NCI-H146 (cell line): ENCODE measurements around the gene TSPYL2.

ENCODE experiments used
- DNase-seq: peaks from one replicate; lab custom pipeline; 2025; lab: John Stamatoyannopoulos, UW

TSPYL2 gene

DNA sequence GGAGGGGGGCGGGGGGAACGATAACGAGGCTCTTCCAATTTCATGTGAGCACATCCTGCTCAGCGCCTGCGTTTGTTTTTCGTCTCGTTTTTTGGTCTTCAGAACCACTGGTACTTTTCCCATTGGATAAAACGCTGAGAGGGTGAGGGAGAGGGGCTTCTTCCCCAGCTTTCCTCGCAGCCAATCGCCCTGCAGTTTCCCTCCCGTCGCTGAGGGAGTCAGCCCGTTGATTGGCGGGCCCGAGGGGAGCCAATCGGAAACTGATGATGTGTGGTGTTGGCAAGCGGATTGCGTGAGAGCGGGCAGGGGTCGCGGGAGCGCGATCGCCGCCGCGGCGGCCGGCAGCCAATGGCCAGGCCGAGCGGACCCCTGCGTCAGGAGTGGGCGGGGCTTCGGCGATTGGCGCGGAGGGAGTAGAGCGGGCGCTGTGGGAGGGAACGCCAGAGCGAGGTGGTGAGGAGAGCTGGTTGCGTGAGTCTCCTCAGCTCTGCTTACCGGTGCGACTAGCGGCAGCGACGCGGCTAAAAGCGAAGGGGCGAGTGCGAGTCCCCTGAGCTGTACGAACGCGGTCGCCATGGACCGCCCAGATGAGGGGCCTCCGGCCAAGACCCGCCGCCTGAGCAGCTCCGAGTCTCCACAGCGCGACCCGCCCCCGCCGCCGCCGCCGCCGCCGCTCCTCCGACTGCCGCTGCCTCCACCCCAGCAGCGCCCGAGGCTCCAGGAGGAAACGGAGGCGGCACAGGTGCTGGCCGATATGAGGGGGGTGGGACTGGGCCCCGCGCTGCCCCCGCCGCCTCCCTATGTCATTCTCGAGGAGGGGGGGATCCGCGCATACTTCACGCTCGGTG lies at the start of gene TSPYL2:
TSPYL2 (plus strand) TSS at position 443 of the 848 bp plus-strand sequence; CDS start at position 575, 132 bp downstream.
- peak; percentile 94 for DNase-seq

DNA sequence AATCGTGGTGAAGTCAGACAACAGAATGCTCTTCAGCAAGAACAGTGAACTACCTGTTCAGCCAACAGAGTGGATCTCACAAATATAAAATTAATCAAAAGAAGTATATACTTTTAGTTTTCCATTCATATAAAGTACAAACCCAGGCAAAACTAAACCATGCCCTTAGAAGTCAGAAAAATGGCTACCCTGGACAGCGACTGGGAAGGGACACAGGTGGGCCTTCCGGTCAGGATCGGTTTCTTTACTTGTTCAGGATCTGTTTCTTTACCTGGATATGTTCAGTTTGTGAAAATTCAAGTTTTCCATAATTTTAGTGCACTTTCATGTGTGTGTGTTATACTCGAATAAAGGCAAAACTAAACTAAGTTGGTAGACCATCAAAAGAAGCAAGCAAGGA lies 46.0 kb upstream of the TSPYL2 start:
- no peak for DNase-seq

DNA sequence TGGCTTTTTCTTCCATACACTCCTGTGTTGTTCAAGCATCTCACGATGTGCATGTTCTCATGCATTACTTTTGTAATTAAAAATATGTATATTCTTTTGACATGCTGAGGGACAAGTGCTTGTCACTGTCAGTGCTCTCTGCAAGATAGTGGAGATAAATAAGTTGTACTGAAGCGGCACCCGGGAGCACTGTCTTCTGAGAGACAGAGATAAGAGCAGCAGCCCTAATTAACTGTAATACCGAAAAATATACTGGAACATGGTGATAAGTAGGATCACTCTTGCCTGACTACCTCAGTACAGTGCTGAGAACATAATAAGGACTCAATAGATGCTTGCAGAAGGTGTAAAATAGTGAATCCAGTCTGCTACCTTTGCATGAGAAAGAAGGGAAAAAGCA lies 42.9 kb upstream of the TSPYL2 start:
- no peak for DNase-seq

DNA sequence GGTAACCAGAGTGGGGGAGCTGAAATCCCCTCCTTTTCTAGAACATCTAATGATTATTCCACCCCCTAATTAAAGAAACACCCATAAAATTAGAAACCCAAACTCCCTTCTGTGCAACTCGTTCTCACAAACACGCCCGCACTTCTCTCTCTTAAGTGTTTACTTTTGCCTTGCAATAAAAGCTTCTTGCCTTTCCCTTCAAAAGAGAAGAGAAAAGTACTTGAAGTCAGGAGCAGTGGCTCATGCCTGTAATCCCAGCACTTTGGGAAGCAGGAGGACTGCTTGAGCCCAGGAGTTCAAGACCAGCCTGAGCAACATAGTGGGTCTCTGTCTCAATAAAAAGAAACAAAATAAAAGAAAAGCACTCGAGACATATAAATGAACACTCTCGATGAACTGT lies 37.2 kb upstream of the TSPYL2 start:
- DNase-seq = no peak

DNA sequence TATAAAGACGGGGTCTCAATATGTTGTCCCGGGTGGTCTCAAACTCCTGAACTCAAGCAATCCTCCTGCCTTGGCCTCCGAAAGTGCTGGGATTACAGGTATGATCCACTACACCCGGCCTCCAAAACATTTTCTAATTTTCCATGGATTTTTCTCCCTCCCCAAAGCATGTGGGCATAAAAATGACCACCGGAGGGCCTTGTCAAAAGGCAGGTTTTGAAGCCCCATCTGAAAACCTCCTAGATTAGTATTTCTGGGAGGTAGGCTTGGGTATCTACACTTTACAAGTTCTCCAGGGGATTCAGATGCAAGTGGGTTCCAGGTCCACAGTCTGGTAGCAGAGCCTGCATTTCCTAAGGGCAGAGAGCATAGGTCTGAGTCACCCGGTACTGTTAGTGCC lies 34.9 kb upstream of the TSPYL2 start:
- no peak for DNase-seq

DNA sequence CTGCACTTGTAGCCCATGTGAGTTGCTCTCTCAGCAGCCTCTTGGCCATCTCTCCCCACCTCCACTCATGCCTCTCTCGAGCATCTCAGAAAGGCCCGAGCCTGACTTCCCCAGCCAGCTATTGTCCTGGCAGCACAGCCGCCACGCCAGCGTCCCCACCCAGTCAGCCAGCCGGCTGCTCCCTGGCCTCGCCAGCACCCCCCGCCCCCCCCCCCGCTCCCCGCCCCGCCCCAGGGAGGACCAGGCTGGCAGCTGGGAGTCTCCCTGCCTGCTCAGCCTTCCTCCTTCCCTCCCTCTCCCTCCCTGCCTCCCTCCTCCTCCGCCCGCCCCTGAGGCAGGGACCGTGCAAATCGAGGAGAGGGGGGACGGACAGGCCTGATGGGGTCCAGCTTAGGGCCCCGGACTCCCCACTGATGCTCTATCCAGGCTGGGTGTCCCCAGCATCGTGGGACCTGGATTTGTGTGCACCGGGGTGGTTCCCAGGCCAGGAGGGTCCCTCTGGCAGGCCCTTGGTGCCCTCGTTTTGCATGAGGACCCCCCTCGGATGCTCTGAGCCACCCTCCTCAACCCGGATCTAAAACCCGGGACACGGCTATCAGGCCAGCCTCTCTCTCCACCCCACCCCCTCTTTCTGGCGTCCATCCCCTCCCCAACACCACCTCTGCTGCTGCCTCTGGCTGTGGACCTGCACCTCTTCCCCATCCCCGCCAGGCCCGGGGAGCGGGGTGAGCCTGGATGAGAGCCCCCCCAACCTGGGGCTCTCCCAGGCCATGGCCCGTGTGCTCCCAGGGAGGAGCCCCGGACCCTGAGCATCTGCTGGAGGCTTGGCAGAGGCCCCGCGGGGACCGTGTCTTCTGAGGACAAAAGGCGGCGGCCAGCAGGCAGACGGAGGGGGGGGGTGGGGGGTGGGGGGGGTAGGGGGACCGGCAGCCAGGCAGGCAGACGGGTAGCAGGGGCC lies 33.7 kb upstream of the TSPYL2 start, which contains the start of gene GPR173:
GPR173 (plus strand) TSS at position 621 of the 958 bp plus-strand sequence. CDS start 27,833 bp downstream, outside the sequence.
- DNase-seq = peak; percentile 77

DNA sequence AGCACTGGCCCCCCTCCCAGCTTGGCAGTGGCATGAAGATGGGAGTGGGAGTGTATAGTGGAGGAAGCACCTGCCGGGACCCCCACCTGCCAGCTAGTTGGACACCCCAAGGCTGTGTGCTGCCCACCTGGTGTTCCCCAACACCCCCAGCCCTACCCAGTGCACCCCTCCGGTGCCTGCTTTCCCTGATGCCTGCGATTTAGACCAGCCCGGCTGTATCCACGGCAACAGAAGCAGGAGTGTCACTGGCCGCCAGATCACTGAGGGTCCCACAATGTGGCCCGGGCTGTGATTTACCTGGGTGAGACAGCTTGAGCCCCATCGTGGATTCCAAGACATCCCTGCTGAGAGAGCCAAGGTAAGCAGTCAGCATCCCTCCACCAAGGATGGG lies 33.0 kb upstream of the TSPYL2 start:
- DNase-seq = peak; percentile 32

DNA sequence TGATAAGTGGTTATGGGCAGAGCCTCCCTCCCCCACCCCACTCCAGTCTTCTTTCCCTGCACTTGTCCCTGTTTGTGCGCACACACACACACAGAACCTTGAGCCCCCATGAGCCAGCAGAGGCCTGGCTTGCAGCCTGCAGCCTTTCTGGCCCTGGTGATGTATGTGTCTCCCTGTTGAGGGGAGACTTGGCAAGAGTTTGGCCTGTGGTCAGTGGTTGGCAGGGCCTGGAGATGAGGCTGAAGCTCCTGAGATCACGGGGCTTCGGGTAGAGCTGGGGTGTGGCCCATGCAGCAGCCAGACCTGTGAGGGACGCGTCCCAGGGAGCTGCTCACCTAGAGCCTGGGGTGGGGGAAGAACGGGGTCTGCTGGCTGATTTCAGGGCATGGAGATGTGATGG lies 31.3 kb upstream of the TSPYL2 start:
- no peak for DNase-seq

DNA sequence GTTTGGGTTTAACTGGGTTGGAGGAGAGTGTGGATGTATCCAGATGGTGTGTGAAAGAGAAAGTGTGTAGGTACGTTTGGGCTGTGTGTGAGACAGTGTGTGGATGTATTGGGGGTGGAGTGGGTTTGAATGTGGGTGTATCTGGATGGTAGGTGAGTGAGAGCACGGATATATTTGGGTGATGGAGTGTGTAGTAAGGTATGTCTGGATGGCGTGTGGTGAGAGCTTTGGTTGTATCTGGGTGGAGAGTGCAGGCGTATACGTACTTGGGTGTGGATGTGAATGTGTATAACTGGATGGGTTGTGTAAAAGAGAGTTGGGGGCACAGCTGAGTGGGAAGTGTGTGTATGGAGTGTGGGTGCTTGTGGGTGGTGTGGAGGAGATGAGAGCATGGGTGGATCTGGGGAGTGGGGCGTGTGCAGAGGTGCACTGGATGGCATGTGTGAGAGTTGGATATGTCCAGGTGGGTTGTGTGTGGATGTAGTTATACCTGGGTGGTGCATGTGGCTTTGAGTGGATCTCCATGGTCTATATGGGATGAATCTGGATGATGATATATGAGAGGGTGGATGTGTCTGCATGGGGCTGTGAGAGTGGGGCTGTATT lies 26.8 kb upstream of the TSPYL2 start:
- no peak for DNase-seq

DNA sequence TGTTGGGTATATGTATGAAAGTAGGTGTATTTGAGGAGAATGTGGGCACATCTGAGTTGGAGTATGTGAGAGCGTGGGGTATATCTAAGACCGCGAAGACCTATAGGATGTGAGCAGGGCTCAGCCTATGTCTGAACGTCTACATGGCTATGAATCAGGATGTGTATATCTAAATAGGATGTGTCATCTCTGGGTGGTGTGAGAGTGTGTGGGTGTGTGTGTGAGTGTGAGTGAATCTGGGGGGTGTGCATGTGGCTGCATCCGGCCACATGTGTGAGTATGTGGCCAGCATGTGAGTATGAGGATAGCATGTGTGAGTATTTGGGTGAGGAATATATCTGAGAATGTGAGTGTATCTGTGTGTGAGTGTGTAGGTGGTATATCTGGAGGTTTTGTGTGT lies 25.9 kb upstream of the TSPYL2 start:
- DNase-seq = no peak

DNA sequence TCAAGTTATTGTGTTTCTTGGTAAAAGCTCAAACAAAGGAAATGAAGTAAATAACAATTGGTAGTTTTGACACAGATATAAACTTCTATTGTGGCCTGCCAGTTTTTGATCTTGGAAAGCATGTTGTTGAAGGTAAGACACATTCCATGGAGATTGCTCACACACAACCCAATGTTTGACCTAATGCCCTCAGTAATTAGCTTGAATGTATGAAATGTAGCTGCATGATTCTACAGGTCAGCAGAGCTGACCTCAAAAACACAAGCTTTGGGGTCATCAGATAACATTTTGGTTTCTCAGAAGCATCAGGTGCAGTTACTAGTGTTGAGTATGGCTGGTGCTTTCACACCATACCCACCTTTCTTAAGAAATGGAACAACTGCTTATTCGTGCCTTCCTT lies 17.1 kb upstream of the TSPYL2 start:
- no peak for DNase-seq

DNA sequence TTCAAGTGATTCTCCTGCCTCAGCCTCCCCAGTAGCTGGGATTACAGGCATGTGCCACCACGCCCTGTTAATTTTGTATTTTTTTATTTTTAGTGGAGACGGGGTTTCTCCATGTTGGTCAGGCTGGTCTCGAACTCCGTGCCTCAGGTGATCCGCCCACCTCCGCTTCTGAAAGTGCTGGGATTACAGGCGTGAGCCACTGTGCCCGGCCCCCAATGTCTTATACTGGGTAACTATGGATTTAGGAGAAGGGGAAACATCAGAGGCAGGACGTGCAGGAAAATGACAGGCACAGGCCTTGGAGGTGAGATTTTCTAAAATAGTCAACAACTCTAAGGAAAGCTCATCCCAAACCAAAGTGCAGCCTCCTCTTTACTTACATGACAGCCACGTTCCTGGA lies 11.1 kb upstream of the TSPYL2 start:
- no peak for DNase-seq

DNA sequence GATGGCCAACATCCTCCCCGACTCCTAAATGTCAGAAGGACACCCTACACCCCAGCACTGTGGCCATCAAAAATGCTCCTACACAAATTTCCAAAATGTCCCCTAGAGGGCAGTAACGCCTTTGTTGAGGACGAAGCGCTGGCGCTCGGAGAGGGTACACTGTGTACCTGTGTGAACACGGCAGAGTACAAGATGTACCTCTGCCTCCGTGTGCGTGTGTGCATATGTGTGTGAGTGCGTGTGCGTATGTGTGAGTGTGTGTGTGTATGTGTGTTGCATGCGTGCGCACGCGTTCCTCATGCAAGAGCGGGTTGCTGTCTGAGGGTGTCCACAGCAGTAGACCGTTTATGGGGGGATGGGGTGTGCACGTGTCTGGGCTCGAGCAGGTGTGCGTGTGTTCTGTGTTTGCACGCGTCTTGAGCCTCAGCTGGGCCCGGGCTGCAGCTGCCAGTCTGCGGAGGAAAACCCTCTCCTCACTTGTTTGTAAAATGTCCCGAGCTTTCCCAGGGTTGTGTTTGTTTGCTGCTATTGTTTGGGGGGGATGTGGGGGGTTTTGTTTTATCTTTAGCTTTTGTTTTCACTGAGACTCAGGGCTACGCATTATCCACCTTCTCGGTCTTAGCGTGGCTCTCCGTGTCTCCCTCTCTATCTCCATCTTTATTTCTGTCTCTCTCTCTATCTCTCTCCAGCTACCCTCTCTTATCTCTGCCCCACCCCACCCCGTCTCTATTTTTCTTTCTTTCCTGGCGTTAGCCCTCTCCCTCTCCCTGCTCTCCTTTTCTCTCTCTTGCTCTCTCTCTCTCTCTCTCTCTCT lies 10.4 kb upstream of the TSPYL2 start:
- peak; percentile 81 for DNase-seq

DNA sequence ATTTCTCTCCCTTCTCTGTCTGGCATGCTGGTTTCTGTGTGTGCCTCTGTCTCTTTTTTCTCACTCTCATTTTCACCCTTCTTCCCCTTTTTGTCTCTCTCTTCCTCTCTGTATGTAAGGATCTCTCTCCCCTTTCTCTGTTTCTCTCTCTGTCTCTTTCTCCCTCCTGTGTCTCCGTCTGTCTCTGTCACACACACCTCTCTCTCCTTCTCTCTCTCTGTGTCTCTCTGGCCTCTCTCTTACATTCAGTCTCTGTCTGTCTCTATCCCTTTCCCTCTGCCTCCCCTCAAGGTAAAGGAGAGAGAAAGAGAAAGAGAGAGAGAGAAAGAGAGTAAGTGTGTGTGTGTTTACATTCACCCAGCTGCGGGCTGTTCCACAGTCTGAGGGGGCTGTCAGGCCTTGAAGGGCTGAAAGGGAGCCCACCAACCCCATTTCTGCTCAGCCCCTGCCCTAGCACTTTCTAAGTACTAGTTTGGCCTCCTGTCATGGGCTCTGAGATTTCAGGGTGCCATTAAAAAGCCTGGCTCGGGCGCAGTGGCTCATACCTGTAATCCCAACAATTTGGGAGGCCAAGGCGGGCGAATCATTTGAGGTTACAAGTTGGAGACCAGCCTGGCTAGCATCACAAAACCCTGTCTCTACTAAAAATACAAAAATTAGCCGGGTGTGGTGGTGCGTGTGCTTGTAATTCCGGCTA lies 9.6 kb upstream of the TSPYL2 start:
- DNase-seq = no peak

DNA sequence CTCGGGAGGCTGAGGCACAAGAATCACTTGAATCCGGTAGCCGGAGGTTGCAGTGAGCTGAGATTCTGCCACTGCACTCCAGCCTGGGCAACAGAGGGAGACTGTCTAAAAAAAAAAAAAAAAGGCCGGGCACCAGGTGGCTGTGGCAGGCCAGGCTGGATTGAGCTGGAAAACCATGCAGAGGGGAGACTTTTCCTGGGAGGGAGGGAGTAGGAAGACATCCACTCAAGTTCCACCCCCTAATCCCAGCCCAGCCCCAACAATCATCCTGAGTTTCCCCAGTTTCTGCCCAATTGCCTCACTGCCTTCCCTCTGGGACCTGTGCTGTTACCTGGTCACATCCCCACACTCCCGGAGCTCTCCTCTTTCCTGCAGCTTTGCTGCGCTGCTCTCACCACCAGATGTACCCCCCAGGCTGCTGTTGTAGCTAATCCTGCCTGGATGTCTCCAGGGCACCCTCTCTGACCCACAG lies 9.0 kb upstream of the TSPYL2 start:
- DNase-seq = peak; percentile 85

DNA sequence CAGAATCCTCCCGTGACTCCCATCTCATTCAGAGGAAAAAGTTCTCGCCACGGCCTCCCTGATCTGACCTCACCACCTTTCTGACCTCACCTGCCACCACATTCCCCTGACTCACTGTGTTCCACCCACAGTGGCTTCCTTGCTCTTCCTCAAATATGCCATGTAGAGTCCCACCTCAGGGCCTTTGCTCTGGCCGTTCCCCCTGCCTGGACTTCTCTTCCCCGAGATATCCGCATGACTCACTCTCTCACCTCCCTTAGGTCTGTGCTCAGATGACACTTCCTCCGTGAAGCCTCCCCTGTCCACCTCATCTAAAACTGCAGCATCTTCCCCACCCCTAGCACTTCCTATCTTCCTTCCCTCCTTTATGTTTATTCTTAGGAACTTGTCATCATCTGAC lies 7.2 kb upstream of the TSPYL2 start:
- no peak for DNase-seq

DNA sequence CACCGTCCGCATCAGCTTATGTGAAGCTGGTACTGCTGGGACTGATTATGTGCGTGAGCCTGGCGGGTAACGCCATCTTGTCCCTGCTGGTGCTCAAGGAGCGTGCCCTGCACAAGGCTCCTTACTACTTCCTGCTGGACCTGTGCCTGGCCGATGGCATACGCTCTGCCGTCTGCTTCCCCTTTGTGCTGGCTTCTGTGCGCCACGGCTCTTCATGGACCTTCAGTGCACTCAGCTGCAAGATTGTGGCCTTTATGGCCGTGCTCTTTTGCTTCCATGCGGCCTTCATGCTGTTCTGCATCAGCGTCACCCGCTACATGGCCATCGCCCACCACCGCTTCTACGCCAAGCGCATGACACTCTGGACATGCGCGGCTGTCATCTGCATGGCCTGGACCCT lies 5.5 kb upstream of the TSPYL2 start:
- DNase-seq = no peak

DNA sequence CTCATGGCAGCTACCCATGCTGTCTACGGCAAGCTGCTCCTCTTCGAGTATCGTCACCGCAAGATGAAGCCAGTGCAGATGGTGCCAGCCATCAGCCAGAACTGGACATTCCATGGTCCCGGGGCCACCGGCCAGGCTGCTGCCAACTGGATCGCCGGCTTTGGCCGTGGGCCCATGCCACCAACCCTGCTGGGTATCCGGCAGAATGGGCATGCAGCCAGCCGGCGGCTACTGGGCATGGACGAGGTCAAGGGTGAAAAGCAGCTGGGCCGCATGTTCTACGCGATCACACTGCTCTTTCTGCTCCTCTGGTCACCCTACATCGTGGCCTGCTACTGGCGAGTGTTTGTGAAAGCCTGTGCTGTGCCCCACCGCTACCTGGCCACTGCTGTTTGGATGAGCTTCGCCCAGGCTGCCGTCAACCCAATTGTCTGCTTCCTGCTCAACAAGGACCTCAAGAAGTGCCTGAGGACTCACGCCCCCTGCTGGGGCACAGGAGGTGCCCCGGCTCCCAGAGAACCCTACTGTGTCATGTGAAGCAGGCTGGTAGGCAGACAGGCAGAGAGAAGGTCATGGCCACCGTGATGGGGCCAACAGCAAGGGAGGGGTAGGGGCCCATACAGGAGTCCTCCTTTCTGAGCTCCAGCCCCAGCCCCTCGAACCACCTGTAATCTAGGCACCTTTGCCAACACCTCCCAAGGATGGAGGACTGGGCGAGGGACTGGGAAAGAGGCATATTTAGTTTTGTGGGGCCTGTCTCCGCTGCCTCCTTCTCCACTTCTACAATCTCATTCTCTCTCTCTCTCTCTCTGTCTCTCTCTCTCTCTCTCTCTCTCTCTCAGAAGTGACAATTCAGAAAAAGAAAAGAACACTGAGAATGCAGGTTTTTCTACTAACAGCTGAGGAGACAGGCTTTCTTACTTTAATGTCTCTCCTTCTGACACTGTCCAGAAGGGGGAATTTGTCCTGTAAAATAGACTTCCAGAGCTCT lies 4.7 kb upstream of the TSPYL2 start:
- no peak for DNase-seq

DNA sequence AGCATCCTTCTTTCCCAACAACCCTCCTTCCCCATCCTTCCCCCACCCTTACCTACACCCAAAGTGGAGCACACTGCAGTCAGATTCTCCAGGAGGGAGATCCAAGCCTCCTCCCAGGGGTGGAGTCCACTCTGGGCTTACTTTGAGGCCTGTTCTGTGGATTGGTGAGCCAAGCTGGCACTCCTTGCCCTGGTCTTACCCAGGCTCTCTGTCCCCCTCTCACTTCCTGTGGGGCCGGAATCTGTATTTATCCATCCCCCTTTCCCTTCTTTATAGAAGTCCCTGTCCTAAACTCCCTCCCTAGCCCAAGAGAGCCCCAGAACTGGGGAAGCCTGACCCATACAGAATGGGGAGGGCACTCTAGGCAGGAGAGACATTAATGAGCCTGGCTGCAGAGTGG lies 3.2 kb upstream of the TSPYL2 start:
- no peak for DNase-seq
